SK-N-MC (cell line): ENCODE results near the gene IFI27L2.
A peak's percentile ranks its signal among the peaks of the same experiment; 100 is the strongest.

Experiments
- DNase-seq: peaks from one replicate; pipeline ENCODE4 v3.0.0-alpha.2; 2011; ENCODE audit warnings: low read depth, low spot score
- H3K27ac ChIP-seq: fragments of 200-600 bp; sonication (generic); 2 replicates; pipeline ENCODE4 v1.5.1; 2016; ENCODE audit warnings: mixed run types
- H3K36me3 ChIP-seq: fragments of 200-600 bp; sonication (generic); 2 replicates; pipeline ENCODE4 v1.6.1; 2017; ENCODE audit warnings: antibody characterized with exemption, low read length, mixed read lengths; ENCODE audit not compliant: insufficient read depth
- H3K4me3 ChIP-seq: fragments of 200-600 bp; sonication (generic); 2 replicates; pipeline ENCODE4 v1.5.1; 2016
- H3K9ac ChIP-seq: fragments of 200-600 bp; sonication (generic); 2 replicates; pipeline ENCODE4 v1.8.0; 2017; ENCODE audit warnings: mixed run types, mixed read lengths; ENCODE audit not compliant: insufficient read length
- H3K9me3 ChIP-seq: fragments of 200-600 bp; sonication (generic); 2 replicates; pipeline ENCODE4 v1.6.1; 2017; ENCODE audit warnings: low read depth, mild to moderate bottlenecking, antibody characterized with exemption, low read length, moderate library complexity, mixed read lengths
- EZH2 ChIP-seq: fragments of 200-600 bp; sonication (generic); IDR thresholded peaks from one replicate; pipeline ENCODE4 v1.6.1; 2017; ENCODE audit warnings: antibody characterized with exemption
- FOXP2 ChIP-seq: optimal IDR thresholded peaks from 2 replicates; pipeline ENCODE3; 2011; ENCODE audit warnings: mild to moderate bottlenecking, moderate library complexity; ENCODE audit not compliant: insufficient read depth; ENCODE audit errors: extremely low read length, control extremely low read depth
- POLR2AphosphoS5 ChIP-seq: IDR thresholded peaks from 2 replicates; pipeline ENCODE4 v1.6.1; 2012; ENCODE audit warnings: mild to moderate bottlenecking, low read depth, low read length, borderline replicate concordance

Gene IFI27L2

GRCh38 chr14:94089479-94089878 is 39.9 kb downstream of the IFI27L2 start:
- Histone ChIP-seq H3K9ac (no peak overlapping the region), H3K4me3 (no peak overlapping the region), H3K27ac (no peak overlapping the region), H3K9me3 (no peaks in the 10 kb centered on the region), H3K36me3 (no peaks in the 10 kb centered on the region)
- TF ChIP-seq EZH2 (no peak), FOXP2 (no peak), POLR2AphosphoS5 (no peak)
- DNase-seq: no peak

- Histone ChIP-seq H3K36me3 (no peaks in the 10 kb centered on the region), H3K27ac (no peak overlapping the region), H3K9ac (no peak overlapping the region), H3K9me3 (no peaks in the 10 kb centered on the region), H3K4me3 (no peak overlapping the region)
- no peak for DNase-seq
- no peak for TF ChIP-seq POLR2AphosphoS5
- no peak for TF ChIP-seq EZH2
- TF ChIP-seq FOXP2: no peak
Observed at GRCh38 chr14:94088516-94088915, 40.9 kb downstream of the IFI27L2 start.

GRCh38 chr14:94087891-94088290 is 41.5 kb downstream of the IFI27L2 start:
- no peak for DNase-seq
- TF ChIP-seq POLR2AphosphoS5: no peak
- no peak for TF ChIP-seq EZH2
- TF ChIP-seq FOXP2: no peak
- Histone ChIP-seq H3K27ac (no peak overlapping the region), H3K9ac (no peak overlapping the region), H3K36me3 (0 out of 2 replicates have a peak, but pooled peaks cover 2% of the 10 kb centered on the region), H3K4me3 (no peak overlapping the region), H3K9me3 (no peaks in the 10 kb centered on the region)

GRCh38 chr14:94081386-94081820 is 48.0 kb downstream of the IFI27L2 start:
- Histone ChIP-seq H3K4me3 (peak overlapping the region; percentile 92), H3K9me3 (peaks cover 11% of the 10 kb centered on the region), H3K27ac (no peak overlapping the region), H3K36me3 (peaks cover 37% of the 10 kb centered on the region), H3K9ac (peak overlapping the region; percentile 95)
- no peak for DNase-seq
- TF ChIP-seq POLR2AphosphoS5 (no peak), EZH2 (no peak), FOXP2 (no peak)

GRCh38 chr14:94080621-94081385 is 48.6 kb downstream of the IFI27L2 start, which contains the start of the genes DDX24 and IFI27L1:
Gene DDX24 (minus strand): TSS chr14:94081202. CDS start chr14:94079742, 1,460 bp downstream.
Gene IFI27L1 (plus strand): TSS chr14:94081310. CDS start chr14:94096938, 15,628 bp downstream.
- Histone ChIP-seq H3K9ac (peak within 1 kb of the TSS; percentile 95), H3K36me3 (peaks cover 43% of the 10 kb centered on the region), H3K4me3 (peak within 1 kb of the TSS; percentile 92), H3K9me3 (peaks cover 11% of the 10 kb centered on the region), H3K27ac (peak within 1 kb of the TSS; percentile 49; the same call in 1 of the 2 replicates)
- peak; percentile 71 for DNase-seq
- peak; percentile 58 for TF ChIP-seq FOXP2
- peak; percentile 95 for TF ChIP-seq POLR2AphosphoS5
- TF ChIP-seq EZH2: no peak

- TF ChIP-seq POLR2AphosphoS5 (no peak), FOXP2 (no peak), EZH2 (no peak)
- DNase-seq: no peak
- peak overlapping the region; percentile 95 for H3K9ac ChIP-seq
- H3K27ac ChIP-seq: peak overlapping the region; percentile 49; the same call in 1 of the 2 replicates
- peaks cover 11% of the 10 kb centered on the region for H3K9me3 ChIP-seq
- H3K4me3 ChIP-seq: peak overlapping the region; percentile 92
- peaks cover 51% of the 10 kb centered on the region for H3K36me3 ChIP-seq
Observed at GRCh38 chr14:94079891-94080620, 49.3 kb downstream of the IFI27L2 start.

GRCh38 chr14:94077823-94078222 is 51.6 kb downstream of the IFI27L2 start:
- TF ChIP-seq POLR2AphosphoS5 (no peak), EZH2 (no peak), FOXP2 (no peak)
- DNase-seq: no peak
- no peak overlapping the region for H3K27ac ChIP-seq
- H3K4me3 ChIP-seq: peak overlapping the region; percentile 5; the same call in 1 of the 2 replicates
- no peak overlapping the region for H3K9ac ChIP-seq
- H3K36me3 ChIP-seq: peaks cover 57% of the 10 kb centered on the region
- H3K9me3 ChIP-seq: peaks cover 17% of the 10 kb centered on the region
